Keratinocyte (primary cell): ENCODE results near the gene SLC39A9. TPM values are rescaled to one million over a fixed set of nuclear protein-coding genes. Genes with fewer than 3 reads are reported as not detected.

Source experiments
- DNase-seq: peaks from one replicate; pipeline ENCODE4 v3.0.0-alpha.2; 2011; ENCODE audit warnings: low read depth, missing footprints, low spot score
- FAIRE-seq: peaks from 2 replicates; lab custom pipeline; 2011; peaks lifted over from hg19 to GRCh38; lab: Jason Lieb, UNC
- H2AFZ ChIP-seq: 2 replicates; pipeline ENCODE4 v1.6.0; 2012; ENCODE audit warnings: low read length, control low read depth, inconsistent platforms; ENCODE audit not compliant: control insufficient read depth
- H3K27ac ChIP-seq: 2 replicates; pipeline ENCODE4 v1.5.1; 2011; ENCODE audit warnings: low read length; ENCODE audit not compliant: control insufficient read depth, insufficient read depth
- H3K27me3 ChIP-seq: 3 replicates; pipeline ENCODE4 v1.6.0; 2011; ENCODE audit warnings: low read length; ENCODE audit not compliant: control insufficient read depth, insufficient read depth; ENCODE audit errors: extremely low read depth
- H3K36me3 ChIP-seq, 2 experiments: 2 replicates in 1 of 2; 3 replicates in 1 of 2; pipeline ENCODE4 v1.5.1; 2011; ENCODE audit warnings: low read length in 2 of 2, mild to moderate bottlenecking in 1 of 2; ENCODE audit not compliant: control insufficient read depth in 2 of 2, insufficient read depth in 2 of 2; ENCODE audit errors: extremely low read depth in 1 of 2
- H3K4me1 ChIP-seq: 3 replicates; pipeline ENCODE4 v1.5.1; 2011; ENCODE audit warnings: low read length; ENCODE audit not compliant: control insufficient read depth, insufficient read depth; ENCODE audit errors: extremely low read depth
- H3K4me2 ChIP-seq: 3 replicates; pipeline ENCODE4 v1.6.0; 2011; ENCODE audit warnings: low read depth, low read length; ENCODE audit not compliant: control insufficient read depth, insufficient read depth; ENCODE audit errors: extremely low read depth
- H3K4me3 ChIP-seq, 3 experiments: fragments of 200-600 bp in 1 of 3; sonication (generic) in 1 of 3; 2 replicates in 2 of 3; 3 replicates in 1 of 3; pipeline ENCODE4 v1.5.1; 2011 to 2016; ENCODE audit warnings: low read length in 3 of 3, mild to moderate bottlenecking in 3 of 3, control low read depth in 2 of 3, inconsistent platforms in 1 of 3, low read depth in 1 of 3, mixed read lengths in 1 of 3, mixed run types in 1 of 3, moderate library complexity in 1 of 3; ENCODE audit not compliant: control insufficient read depth in 2 of 3, insufficient read depth in 2 of 3; ENCODE audit errors: extremely low read depth in 1 of 3
- H3K79me2 ChIP-seq: 2 replicates; pipeline ENCODE4 v1.6.0; 2012; ENCODE audit warnings: low read length; ENCODE audit not compliant: control insufficient read depth, insufficient read depth
- H3K9ac ChIP-seq: 3 replicates; pipeline ENCODE4 v1.6.0; 2011; ENCODE audit warnings: low read length; ENCODE audit not compliant: control insufficient read depth, insufficient read depth; ENCODE audit errors: extremely low read depth
- H3K9me1 ChIP-seq: 3 replicates; pipeline ENCODE4 v1.6.0; 2011; ENCODE audit warnings: low read length; ENCODE audit not compliant: control insufficient read depth, insufficient read depth; ENCODE audit errors: extremely low read depth
- H3K9me3 ChIP-seq: 2 replicates; pipeline ENCODE4 v1.5.1; 2012; ENCODE audit warnings: low read depth, low read length; ENCODE audit not compliant: control insufficient read depth
- H4K20me1 ChIP-seq: 3 replicates; pipeline ENCODE4 v1.6.0; 2011; ENCODE audit warnings: low read length; ENCODE audit not compliant: control insufficient read depth, insufficient read depth; ENCODE audit errors: extremely low read depth
- CTCF ChIP-seq, 3 experiments: IDR thresholded peaks in 1 of 3; conservative IDR thresholded peaks in 1 of 3; optimal IDR thresholded peaks in 1 of 3; 2 replicates in 2 of 3; 3 replicates in 1 of 3; pipeline versions ENCODE3 to v1.5.1; 2011; ENCODE audit warnings: low read length in 3 of 3, mild to moderate bottlenecking in 3 of 3, moderate library complexity in 2 of 3, control low read depth in 1 of 3, inconsistent platforms in 1 of 3; ENCODE audit not compliant: insufficient read depth in 2 of 3; ENCODE audit errors: extremely low read depth in 1 of 3
- EZH2 ChIP-seq: IDR thresholded peaks from one replicate; pipeline ENCODE4 v1.6.1; 2012; ENCODE audit warnings: inconsistent platforms, mild to moderate bottlenecking, low read length, moderate library complexity
- dilution Hi-C: fragments of 300-500 bp; cut with MboI; formaldehyde crosslinking; loops from one replicate; pipeline ENCODE4 v1.7.0; 2020; ENCODE audit warnings: low sequenced_read_pairs; ENCODE audit not compliant: extremely low pct_ligation_motif_present
- polyA plus RNA-seq, 5 experiments: library from polyadenylated mRNA; depleted of rRNA in 3 of 5; stranded (reverse) in 3 of 5; stranded (forward) in 1 of 5; unstranded in 1 of 5; fragments of >200 nt; gene quantifications; 1 replicate in 1 of 5; 2 replicates in 3 of 5; 3 replicates in 1 of 5; pipeline versions ENCODE4 v1.2.1 to v1.2.3, GENCODE V29; 2011 to 2012; ENCODE audit warnings: missing spikeins in 2 of 5, low read depth in 1 of 5, low replicate concordance in 1 of 5

SLC39A9 gene
- polyA plus RNA-seq, 1 donor (not counting 4 experiments of a cell fraction or from before 2014, with no cell fraction given): 58.8 TPM

GRCh38 chr14:69392481-69392880 is 6.0 kb upstream of the SLC39A9 start:
- Histone ChIP-seq H3K9me1 (no peaks in the 10 kb centered on the region), H3K9ac (no peak overlapping the region), H3K4me2 (no peak overlapping the region), H3K4me1 (peaks cover 5% of the 10 kb centered on the region), H3K36me3 (peaks cover 26 to 44% of the 10 kb centered on the region in 2 experiments), H3K27me3 (no peaks in the 10 kb centered on the region), H2AFZ (no peak overlapping the region), H3K9me3 (no peaks in the 10 kb centered on the region), H4K20me1 (peaks cover 19% of the 10 kb centered on the region), H3K4me3 (no peak overlapping the region), H3K79me2 (peaks cover 94% of the 10 kb centered on the region), H3K27ac (no peak overlapping the region)
- dilution Hi-C loops: no loop called here
- DNase-seq (no peak), FAIRE-seq (no peak)
- TF ChIP-seq EZH2: no peak
- no peak for TF ChIP-seq CTCF (optimal IDR thresholded peaks at IDR 0.05 in 1 of 3, IDR thresholded peaks at IDR 0.05 in 1 of 3, conservative IDR thresholded peaks at IDR 0.05 in 1 of 3; ENCODE audit: extremely low read depth in 1 of 3, insufficient read depth in 2 of 3, low read length in 3 of 3)

DNA sequence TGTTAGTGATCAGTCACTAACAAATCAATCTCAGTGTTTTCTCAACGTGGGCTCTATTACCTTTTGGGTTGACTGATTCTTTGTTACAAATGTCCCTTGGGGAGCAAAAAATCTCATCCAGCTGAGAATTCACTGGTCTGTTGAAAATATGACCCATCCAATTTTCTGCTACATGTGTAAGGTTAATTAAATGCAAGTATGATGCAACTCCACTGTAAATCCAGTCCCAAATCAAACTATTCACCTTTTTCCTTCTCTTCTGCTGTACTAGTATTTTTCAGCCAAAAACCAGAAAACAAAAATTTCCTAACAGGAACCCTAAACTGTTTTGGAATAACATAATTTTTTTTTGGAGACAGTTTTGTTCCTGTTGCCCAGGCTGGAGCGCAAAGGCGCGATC is 2.6 kb upstream of the SLC39A9 start:
- no peak for FAIRE-seq
- dilution Hi-C loops: no loop called here

More for the DNA sequence above, 2.6 kb upstream of the SLC39A9 start:
- Histone ChIP-seq H3K36me3 (peaks cover 24 to 26% of the 10 kb centered on the region in 2 experiments), H3K9ac (no peak overlapping the region), H3K4me3 (no peak overlapping the region), H2AFZ (no peak overlapping the region), H3K4me2 (no peak overlapping the region), H3K9me1 (no peaks in the 10 kb centered on the region), H3K27ac (peak overlapping the region; percentile 7), H4K20me1 (peaks cover 8% of the 10 kb centered on the region), H3K9me3 (no peaks in the 10 kb centered on the region), H3K4me1 (peaks cover 17% of the 10 kb centered on the region), H3K79me2 (peaks cover 93% of the 10 kb centered on the region), H3K27me3 (no peaks in the 10 kb centered on the region)
- TF ChIP-seq CTCF (optimal IDR thresholded peaks at IDR 0.05 in 1 of 3, IDR thresholded peaks at IDR 0.05 in 1 of 3, conservative IDR thresholded peaks at IDR 0.05 in 1 of 3; ENCODE audit: extremely low read depth in 1 of 3, insufficient read depth in 2 of 3, low read length in 3 of 3) (no peak), EZH2 (no peak)
- no peak for DNase-seq
